ENCODE data around the gene MRPL58. TPM values are rescaled to one million over a fixed set of nuclear protein-coding genes. Genes with fewer than 3 reads are reported as not detected.

MRPL58 gene
- total RNA-seq, 1 experiment from 2014 or later: 41.9 TPM

DNA sequence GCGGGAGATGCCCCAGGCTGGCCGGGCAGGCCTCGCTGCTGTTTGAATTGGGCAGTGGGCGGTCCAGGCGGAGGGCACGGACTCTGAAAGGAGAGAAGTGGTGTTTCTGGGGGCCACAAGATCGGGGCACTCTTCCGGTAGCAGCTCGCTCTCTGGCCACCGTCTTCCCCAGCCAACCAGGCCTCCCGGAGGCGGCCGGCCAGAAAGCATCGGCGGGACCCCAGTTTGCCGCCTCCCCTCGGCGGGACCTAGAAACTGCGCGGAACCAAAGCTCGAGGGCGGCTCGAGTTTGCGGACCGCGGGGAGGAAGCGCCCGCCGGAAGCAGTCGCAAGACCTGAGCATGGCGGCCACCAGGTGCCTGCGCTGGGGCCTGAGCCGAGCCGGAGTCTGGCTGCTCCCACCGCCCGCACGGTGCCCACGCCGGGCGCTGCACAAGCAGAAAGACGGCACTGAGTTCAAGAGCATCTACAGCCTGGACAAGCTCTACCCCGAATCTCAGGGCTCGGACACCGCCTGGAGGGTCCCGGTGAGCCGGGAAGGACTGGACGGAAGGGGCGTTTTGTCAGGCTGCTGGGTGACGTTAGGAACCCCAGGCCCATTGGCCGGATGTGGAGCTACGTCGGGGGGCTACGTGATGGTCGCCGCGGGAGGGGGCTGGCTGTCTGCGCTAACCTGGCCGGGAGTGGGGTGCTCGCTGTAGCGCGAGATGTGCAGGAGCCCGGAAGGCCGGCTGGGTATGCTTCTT is at the start of gene MRPL58 (continued):
- TF ChIP-seq, protein P1, sequence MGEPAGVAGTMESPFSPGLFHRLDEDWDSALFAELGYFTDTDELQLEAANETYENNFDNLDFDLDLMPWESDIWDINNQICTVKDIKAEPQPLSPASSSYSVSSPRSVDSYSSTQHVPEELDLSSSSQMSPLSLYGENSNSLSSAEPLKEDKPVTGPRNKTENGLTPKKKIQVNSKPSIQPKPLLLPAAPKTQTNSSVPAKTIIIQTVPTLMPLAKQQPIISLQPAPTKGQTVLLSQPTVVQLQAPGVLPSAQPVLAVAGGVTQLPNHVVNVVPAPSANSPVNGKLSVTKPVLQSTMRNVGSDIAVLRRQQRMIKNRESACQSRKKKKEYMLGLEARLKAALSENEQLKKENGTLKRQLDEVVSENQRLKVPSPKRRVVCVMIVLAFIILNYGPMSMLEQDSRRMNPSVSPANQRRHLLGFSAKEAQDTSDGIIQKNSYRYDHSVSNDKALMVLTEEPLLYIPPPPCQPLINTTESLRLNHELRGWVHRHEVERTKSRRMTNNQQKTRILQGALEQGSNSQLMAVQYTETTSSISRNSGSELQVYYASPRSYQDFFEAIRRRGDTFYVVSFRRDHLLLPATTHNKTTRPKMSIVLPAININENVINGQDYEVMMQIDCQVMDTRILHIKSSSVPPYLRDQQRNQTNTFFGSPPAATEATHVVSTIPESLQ (CRISPR knock-in tag; IDR thresholded peaks at IDR 0.05): no peak
- TF ChIP-seq GABPB1 (CRISPR knock-in tag; IDR thresholded peaks at IDR 0.05): peak; percentile 96
- TF ChIP-seq OVOL2 (CRISPR knock-in tag; IDR thresholded peaks at IDR 0.05; ENCODE audit: borderline replicate concordance): no peak
- TF ChIP-seq, protein P2, sequence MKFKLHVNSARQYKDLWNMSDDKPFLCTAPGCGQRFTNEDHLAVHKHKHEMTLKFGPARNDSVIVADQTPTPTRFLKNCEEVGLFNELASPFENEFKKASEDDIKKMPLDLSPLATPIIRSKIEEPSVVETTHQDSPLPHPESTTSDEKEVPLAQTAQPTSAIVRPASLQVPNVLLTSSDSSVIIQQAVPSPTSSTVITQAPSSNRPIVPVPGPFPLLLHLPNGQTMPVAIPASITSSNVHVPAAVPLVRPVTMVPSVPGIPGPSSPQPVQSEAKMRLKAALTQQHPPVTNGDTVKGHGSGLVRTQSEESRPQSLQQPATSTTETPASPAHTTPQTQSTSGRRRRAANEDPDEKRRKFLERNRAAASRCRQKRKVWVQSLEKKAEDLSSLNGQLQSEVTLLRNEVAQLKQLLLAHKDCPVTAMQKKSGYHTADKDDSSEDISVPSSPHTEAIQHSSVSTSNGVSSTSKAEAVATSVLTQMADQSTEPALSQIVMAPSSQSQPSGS (CRISPR knock-in tag; IDR thresholded peaks at IDR 0.05; ENCODE audit: borderline replicate concordance, low read depth): peak; percentile 3; the same call in 1 of the 2 replicates

DNA sequence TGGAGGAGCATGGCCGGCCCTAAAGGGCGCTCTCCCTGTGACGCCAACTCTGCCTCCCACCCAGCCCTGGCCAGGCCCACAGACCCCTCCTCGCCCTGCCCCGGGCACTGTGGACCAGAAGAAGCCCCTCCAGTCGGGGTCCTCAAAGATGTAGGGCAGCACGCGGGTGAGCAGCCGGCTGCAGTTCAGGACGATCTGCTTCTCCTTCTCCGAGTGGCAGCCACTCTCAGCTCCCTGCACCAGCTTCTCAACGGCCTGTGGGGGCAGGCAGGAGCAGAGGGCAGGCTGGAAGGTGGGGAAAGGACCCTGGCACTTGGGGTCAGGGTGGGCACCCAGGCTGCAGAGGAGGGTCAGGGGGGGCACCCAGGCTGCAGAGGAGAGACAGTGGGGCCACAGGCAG is 48.8 kb upstream of the MRPL58 start:
- H3K9me3 Mint-ChIP-seq: no peaks in the 10 kb centered on the region
- ChIA-PET POLR2A (no interaction called here), CTCF (interaction anchor here (0.6 to 4.9 kb wide), 32 partner anchors 8 to 238 kb away, joined by 3 to 139 read pairs (median 4); partner anchors contain the start of genes CDR2L, FDXR, HID1 and MRPL58)
- H3K4me1 Mint-ChIP-seq: peaks cover 13% of the 10 kb centered on the region
- DNase-seq (ENCODE audit: low spot score) (no peak), ATAC-seq (peak; percentile 44)
- no peak for TF ChIP-seq OVOL2 (CRISPR knock-in tag; IDR thresholded peaks at IDR 0.05; ENCODE audit: borderline replicate concordance)
- no peak for TF ChIP-seq FOXK1 (CRISPR knock-in tag; IDR thresholded peaks at IDR 0.05)
- no peak for TF ChIP-seq SOX15 (CRISPR knock-in tag; IDR thresholded peaks at IDR 0.05)
- TF ChIP-seq, protein P1 (CRISPR knock-in tag; IDR thresholded peaks at IDR 0.05): no peak
- TF ChIP-seq RELA (CRISPR knock-in tag; IDR thresholded peaks at IDR 0.05; ENCODE audit: borderline replicate concordance): no peak
- no peak for TF ChIP-seq ZNF317 (CRISPR knock-in tag; IDR thresholded peaks at IDR 0.05; ENCODE audit: borderline replicate concordance, low read depth)
- no peak for TF ChIP-seq ELF4 (CRISPR knock-in tag; IDR thresholded peaks at IDR 0.05; ENCODE audit: low read depth)
- no peak for TF ChIP-seq ATF1 (CRISPR knock-in tag; IDR thresholded peaks at IDR 0.05)
- no peak for TF ChIP-seq NR2C2 (CRISPR knock-in tag; IDR thresholded peaks at IDR 0.05)
- no peak overlapping the region for H3K4me3 Mint-ChIP-seq
- H3K27me3 Mint-ChIP-seq (ENCODE audit: low read depth): peaks cover 13% of the 10 kb centered on the region
- no peaks in the 10 kb centered on the region for H3K36me3 Mint-ChIP-seq
- H3K27ac Mint-ChIP-seq: peak overlapping the region; percentile 65; the same call in 1 of the 2 replicates

DNA sequence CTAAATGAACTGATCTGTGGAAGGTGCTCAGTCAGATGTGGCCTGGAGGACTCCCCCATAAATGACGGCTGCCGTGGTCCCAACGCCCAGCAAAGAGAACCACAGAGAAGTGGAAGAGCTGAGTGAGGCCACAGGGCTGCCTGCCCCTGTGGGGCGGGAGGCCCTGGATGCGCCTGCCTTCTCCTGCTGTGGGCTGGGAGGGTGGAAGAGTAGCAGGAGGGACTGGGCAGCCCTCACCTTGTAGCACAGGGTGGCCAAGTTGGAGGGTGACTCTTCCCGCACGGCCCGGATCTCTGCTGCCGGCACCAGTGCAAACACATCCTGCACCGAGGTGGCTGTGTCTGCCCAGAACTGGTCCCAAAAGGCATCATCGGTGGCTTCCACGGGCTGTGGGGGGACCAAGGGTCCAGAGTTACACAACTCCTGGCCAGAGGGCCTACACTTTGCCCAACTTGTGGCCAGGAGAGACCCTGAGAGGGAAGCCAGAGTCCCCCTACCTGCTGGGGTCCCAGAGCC is 48.2 kb upstream of the MRPL58 start:
- DNase-seq (ENCODE audit: low spot score) (no peak), ATAC-seq (no peak)
- no peaks in the 10 kb centered on the region for H3K9me3 Mint-ChIP-seq
- H3K36me3 Mint-ChIP-seq: no peaks in the 10 kb centered on the region
- peaks cover 17% of the 10 kb centered on the region for H3K4me1 Mint-ChIP-seq
- H3K4me3 Mint-ChIP-seq: no peak overlapping the region
- no peak overlapping the region for H3K27ac Mint-ChIP-seq
- peaks cover 11% of the 10 kb centered on the region for H3K27me3 Mint-ChIP-seq (ENCODE audit: low read depth)
- ChIA-PET POLR2A (no interaction called here), CTCF (interaction anchor here (0.9 to 4.9 kb wide), 24 partner anchors 8 to 237 kb away, joined by 3 to 139 read pairs (median 5); partner anchors contain the start of genes CDR2L, FDXR, HID1 and MRPL58)
- TF ChIP-seq GTF2I (CRISPR knock-in tag; conservative IDR thresholded peaks at IDR 0.05) (no peak), RELA (CRISPR knock-in tag; IDR thresholded peaks at IDR 0.05; ENCODE audit: borderline replicate concordance) (no peak), ZNF423 (CRISPR knock-in tag; IDR thresholded peaks at IDR 0.05) (no peak)
- TF ChIP-seq, protein P3, sequence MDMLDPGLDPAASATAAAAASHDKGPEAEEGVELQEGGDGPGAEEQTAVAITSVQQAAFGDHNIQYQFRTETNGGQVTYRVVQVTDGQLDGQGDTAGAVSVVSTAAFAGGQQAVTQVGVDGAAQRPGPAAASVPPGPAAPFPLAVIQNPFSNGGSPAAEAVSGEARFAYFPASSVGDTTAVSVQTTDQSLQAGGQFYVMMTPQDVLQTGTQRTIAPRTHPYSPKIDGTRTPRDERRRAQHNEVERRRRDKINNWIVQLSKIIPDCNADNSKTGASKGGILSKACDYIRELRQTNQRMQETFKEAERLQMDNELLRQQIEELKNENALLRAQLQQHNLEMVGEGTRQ (CRISPR knock-in tag; IDR thresholded peaks at IDR 0.05): no peak
- TF ChIP-seq, protein P4, sequence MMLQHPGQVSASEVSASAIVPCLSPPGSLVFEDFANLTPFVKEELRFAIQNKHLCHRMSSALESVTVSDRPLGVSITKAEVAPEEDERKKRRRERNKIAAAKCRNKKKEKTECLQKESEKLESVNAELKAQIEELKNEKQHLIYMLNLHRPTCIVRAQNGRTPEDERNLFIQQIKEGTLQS (CRISPR knock-in tag; conservative IDR thresholded peaks at IDR 0.05): no peak
- TF ChIP-seq, protein P5, sequence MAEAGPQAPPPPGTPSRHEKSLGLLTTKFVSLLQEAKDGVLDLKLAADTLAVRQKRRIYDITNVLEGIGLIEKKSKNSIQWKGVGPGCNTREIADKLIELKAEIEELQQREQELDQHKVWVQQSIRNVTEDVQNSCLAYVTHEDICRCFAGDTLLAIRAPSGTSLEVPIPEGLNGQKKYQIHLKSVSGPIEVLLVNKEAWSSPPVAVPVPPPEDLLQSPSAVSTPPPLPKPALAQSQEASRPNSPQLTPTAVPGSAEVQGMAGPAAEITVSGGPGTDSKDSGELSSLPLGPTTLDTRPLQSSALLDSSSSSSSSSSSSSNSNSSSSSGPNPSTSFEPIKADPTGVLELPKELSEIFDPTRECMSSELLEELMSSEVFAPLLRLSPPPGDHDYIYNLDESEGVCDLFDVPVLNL (CRISPR knock-in tag; IDR thresholded peaks at IDR 0.05; ENCODE audit: borderline replicate concordance, low read depth): no peak
- TF ChIP-seq, protein P6, sequence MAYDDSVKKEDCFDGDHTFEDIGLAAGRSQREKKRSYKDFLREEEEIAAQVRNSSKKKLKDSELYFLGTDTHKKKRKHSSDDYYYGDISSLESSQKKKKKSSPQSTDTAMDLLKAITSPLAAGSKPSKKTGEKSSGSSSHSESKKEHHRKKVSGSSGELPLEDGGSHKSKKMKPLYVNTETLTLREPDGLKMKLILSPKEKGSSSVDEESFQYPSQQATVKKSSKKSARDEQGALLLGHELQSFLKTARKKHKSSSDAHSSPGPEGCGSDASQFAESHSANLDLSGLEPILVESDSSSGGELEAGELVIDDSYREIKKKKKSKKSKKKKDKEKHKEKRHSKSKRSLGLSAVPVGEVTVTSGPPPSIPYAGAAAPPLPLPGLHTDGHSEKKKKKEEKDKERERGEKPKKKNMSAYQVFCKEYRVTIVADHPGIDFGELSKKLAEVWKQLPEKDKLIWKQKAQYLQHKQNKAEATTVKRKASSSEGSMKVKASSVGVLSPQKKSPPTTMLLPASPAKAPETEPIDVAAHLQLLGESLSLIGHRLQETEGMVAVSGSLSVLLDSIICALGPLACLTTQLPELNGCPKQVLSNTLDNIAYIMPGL (CRISPR knock-in tag; IDR thresholded peaks at IDR 0.05): no peak

Data from WTC11 (cell line).